22Rv1 (cell line): ENCODE results near the gene CNTNAP2.

Experiments
- CTCF ChIP-seq: fragments of 450-650 bp; IDR thresholded peaks from 2 replicates; pipeline ENCODE4 v1.5.1; 2017; ENCODE audit warnings: mild to moderate bottlenecking
- ZFX ChIP-seq: fragments of 450-650 bp; IDR thresholded peaks from 2 replicates; pipeline ENCODE4 v1.6.1; 2017; ENCODE audit warnings: antibody characterized with exemption, borderline replicate concordance

- TF ChIP-seq CTCF (no peak), ZFX (no peak)
These were observed 316.9 kb downstream of the CNTNAP2 start for GRCh38 chr7:146433501-146433900.
